GM12874 (cell line): Measurements from ENCODE around the gene DMC1.

Experiments used
- CTCF ChIP-seq: IDR thresholded peaks from 2 replicates; pipeline ENCODE4 v1.5.1; 2011; ENCODE audit warnings: low read depth, mild to moderate bottlenecking, control low read depth, low read length, moderate library complexity; ENCODE audit not compliant: insufficient read depth

DMC1 gene

GRCh38 chr22:38569972-38570778 lies at the start of gene DMC1:
Gene DMC1 (minus strand): TSS chr22:38570183. CDS start chr22:38568256, 1,927 bp downstream.
- no peak for TF ChIP-seq CTCF

DNA sequence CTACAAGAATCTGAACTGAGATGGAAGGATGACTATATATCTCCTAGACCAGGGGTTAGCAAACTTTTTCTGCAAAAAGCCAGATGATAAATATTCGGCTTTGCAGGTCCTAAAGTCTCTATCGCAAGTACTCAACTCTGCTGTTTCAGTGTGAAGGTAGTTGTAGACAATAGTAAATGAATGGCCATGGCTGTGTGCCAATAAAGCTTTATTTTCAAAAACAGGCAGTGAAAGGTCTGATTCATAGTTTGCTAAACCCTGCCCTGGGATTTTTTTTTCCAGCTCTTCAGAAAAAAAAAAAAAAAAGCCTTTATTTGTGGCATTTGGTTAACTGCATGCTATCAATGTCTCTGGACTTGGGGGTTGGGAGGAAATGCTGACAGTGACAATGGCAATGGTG lies 48.7 kb upstream of the DMC1 start:
- TF ChIP-seq CTCF = no peak

DNA sequence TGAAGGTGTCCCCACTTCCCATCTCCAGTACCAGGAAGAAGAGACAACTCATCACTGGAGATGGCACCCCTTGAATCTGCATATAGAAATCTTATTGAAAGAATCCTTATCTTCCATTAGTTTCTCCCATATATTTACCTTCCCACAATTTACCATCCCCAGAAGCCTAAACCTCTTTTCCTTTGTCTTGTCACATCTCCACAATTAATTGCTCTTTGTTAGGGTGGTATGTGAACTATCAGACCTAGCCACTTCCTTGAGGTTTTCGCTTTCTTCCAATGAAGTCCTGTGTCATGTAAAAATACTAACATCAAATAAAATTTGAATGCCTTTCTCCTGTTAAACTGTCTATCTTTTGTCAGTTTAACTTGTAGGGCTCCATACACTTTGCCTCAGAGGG lies 48.3 kb upstream of the DMC1 start:
- TF ChIP-seq CTCF = no peak

GRCh38 chr22:38614332-38615063 lies 44.5 kb upstream of the DMC1 start:
- no peak for TF ChIP-seq CTCF

DNA sequence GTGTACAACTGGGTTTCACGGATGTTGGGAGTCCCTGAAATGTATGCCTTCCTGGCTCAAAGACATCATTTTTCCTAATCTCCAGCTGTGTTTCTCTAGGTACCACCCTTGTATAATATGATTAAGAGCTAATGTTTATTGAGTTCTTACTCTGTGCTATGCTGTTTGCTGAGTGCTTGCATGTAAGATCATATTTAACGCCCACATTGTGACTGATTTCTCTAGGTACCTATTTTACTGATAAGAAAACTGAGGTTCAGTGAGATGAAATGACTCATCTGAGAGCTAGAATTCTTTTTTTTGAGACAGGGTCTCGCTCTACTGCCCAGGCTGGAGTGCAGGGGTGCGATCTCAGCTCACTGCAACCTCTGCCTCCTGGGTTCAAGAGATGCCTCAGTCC lies 43.6 kb upstream of the DMC1 start:
- no peak for TF ChIP-seq CTCF

DNA sequence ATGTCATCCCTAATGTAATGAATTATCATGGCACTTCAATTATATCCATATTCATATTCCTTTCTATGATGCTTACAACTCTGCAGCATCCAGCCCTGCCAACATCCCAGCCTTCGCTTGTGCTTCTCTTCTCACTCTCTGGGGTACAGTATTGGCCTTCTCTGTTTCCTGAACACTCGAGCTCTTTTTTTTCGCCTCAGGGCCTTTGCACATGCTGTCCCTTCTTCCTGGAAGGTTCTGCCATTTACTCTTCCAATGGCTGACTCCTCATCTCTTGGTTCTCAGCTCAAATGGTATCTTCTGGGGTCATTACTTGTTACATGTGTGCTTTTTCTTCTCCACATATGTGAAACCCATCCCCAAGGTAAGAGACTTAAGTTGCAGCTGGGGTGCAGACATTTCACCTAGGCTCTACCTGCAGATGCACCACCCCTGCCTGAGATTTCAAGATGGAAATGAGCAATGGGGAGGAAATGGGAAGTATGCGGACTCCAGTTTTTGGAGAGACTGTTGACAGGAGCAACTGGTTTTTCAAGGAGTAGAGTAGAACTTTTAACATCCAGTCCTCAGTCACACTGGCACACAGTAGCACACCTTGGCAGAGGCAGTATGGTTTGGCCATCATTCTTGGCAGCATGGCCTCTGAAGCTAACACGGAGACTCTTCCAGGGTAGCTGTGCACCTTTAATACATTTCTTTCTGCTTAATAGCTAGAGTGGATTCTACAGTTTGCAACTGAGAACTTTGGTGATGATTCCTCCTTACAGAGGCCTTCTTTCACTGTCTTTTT lies 42.4 kb upstream of the DMC1 start:
- TF ChIP-seq CTCF = no peak

- no peak for TF ChIP-seq CTCF
Measured at GRCh38 chr22:38611559-38611958, 41.6 kb upstream of the DMC1 start.
